ENCODE measurements around the gene SLC6A3.

The SLC6A3 gene

GRCh38 chr5:1352231-1353219 lies 92.7 kb downstream of the SLC6A3 start:
- Histone ChIP-seq H3K9ac (ENCODE audit: low read depth in 1 of 2, low read length in 2 of 2) (no peak overlapping the region), H3K4me3 (ENCODE audit: low read depth in 1 of 2, low read length in 2 of 2) (no peak overlapping the region), H3K27ac (ENCODE audit: low read depth, low read length) (no peak overlapping the region), H3K4me1 (ENCODE audit: control insufficient read depth in 1 of 2, insufficient read depth in 2 of 2, low read length in 2 of 2) (peaks cover 4% of the 10 kb centered on the region in 2 donors), H3K9me3 (ENCODE audit: control insufficient read depth in 1 of 2, low read length in 2 of 2) (no peaks in the 10 kb centered on the region), H3K27me3 (ENCODE audit: control insufficient read depth in 1 of 2, insufficient read depth in 2 of 2, low read length in 2 of 2) (peaks cover 0 to 7% of the 10 kb centered on the region in 2 donors), H3K36me3 (ENCODE audit: control insufficient read depth in 1 of 2, insufficient read depth in 2 of 2, low read length in 2 of 2) (no peaks in the 10 kb centered on the region)

DNA sequence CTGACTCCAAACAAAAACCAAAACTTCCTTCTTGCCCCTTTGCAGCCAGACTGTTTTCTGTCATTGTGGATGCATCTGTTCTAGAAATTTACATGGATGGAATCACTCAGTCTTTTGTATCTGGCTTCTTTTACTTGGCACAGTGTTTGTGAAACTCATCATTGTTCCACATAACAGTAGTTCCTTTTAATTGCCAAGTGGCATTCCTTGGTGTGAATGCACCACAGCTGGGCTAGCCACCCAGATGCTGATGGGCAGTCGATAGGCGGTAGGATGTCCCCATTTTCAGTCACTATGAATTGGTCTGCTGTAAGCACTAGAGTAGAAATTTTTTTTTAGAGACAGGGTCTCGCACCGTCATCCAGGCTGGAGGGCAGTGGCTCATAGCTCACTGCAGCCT lies 94.1 kb downstream of the SLC6A3 start:
- Histone ChIP-seq H3K9me3 (ENCODE audit: control insufficient read depth in 1 of 2, low read length in 2 of 2) (no peaks in the 10 kb centered on the region), H3K4me3 (ENCODE audit: low read depth in 1 of 2, low read length in 2 of 2) (no peak overlapping the region), H3K9ac (ENCODE audit: low read depth in 1 of 2, low read length in 2 of 2) (no peak overlapping the region), H3K27ac (ENCODE audit: low read depth, low read length) (no peak overlapping the region), H3K27me3 (ENCODE audit: control insufficient read depth in 1 of 2, insufficient read depth in 2 of 2, low read length in 2 of 2) (peaks cover 0 to 6% of the 10 kb centered on the region in 2 donors), H3K4me1 (ENCODE audit: control insufficient read depth in 1 of 2, insufficient read depth in 2 of 2, low read length in 2 of 2) (peaks cover 2 to 6% of the 10 kb centered on the region in 2 donors), H3K36me3 (ENCODE audit: control insufficient read depth in 1 of 2, insufficient read depth in 2 of 2, low read length in 2 of 2) (no peaks in the 10 kb centered on the region)

- Histone ChIP-seq H3K27me3 (ENCODE audit: control insufficient read depth in 1 of 2, insufficient read depth in 2 of 2, low read length in 2 of 2) (peaks cover 0 to 4% of the 10 kb centered on the region in 2 donors), H3K9ac (ENCODE audit: low read depth in 1 of 2, low read length in 2 of 2) (no peak overlapping the region), H3K36me3 (ENCODE audit: control insufficient read depth in 1 of 2, insufficient read depth in 2 of 2, low read length in 2 of 2) (no peaks in the 10 kb centered on the region), H3K27ac (ENCODE audit: low read depth, low read length) (no peak overlapping the region), H3K4me1 (ENCODE audit: control insufficient read depth in 1 of 2, insufficient read depth in 2 of 2, low read length in 2 of 2) (peaks cover 13 to 15% of the 10 kb centered on the region in 2 donors), H3K9me3 (ENCODE audit: control insufficient read depth in 1 of 2, low read length in 2 of 2) (no peaks in the 10 kb centered on the region), H3K4me3 (ENCODE audit: low read depth in 1 of 2, low read length in 2 of 2) (no peak overlapping the region)
Observed at GRCh38 chr5:1349246-1349645, 96.0 kb downstream of the SLC6A3 start.

DNA sequence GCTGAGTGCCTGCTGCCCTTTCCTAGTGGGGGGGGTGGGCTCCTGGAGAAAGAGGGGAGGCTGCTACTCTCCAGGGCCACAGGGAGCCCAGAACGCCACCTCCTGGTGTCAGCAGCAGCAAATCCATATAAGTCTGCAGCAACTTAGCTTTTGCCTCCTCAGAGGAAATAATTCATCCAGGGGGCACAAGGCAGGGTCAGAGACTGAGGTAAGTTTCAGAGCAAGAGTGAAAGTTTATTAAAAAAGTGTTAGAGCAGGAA lies 96.3 kb downstream of the SLC6A3 start:
- no peak overlapping the region for H3K27ac ChIP-seq (ENCODE audit: low read depth, low read length)
- no peak overlapping the region for H3K4me3 ChIP-seq (ENCODE audit: low read depth in 1 of 2, low read length in 2 of 2)
- no peaks in the 10 kb centered on the region for H3K36me3 ChIP-seq (ENCODE audit: control insufficient read depth in 1 of 2, insufficient read depth in 2 of 2, low read length in 2 of 2)
- no peak overlapping the region for H3K9ac ChIP-seq (ENCODE audit: low read depth in 1 of 2, low read length in 2 of 2)
- H3K27me3 ChIP-seq (ENCODE audit: control insufficient read depth in 1 of 2, insufficient read depth in 2 of 2, low read length in 2 of 2) = peaks cover 0 to 4% of the 10 kb centered on the region in 2 donors
- no peaks in the 10 kb centered on the region for H3K9me3 ChIP-seq (ENCODE audit: control insufficient read depth in 1 of 2, low read length in 2 of 2)
- H3K4me1 ChIP-seq (ENCODE audit: control insufficient read depth in 1 of 2, insufficient read depth in 2 of 2, low read length in 2 of 2) = peaks cover 16 to 18% of the 10 kb centered on the region in 2 donors

GRCh38 chr5:1347571-1347970 lies 97.7 kb downstream of the SLC6A3 start:
- Histone ChIP-seq H3K4me3 (ENCODE audit: low read depth in 1 of 2, low read length in 2 of 2) (no peak overlapping the region), H3K4me1 (ENCODE audit: control insufficient read depth in 1 of 2, insufficient read depth in 2 of 2, low read length in 2 of 2) (peaks cover 28% of the 10 kb centered on the region in 2 donors), H3K27ac (ENCODE audit: low read depth, low read length) (no peak overlapping the region), H3K36me3 (ENCODE audit: control insufficient read depth in 1 of 2, insufficient read depth in 2 of 2, low read length in 2 of 2) (peaks cover 0 to 9% of the 10 kb centered on the region in 2 donors), H3K9ac (ENCODE audit: low read depth in 1 of 2, low read length in 2 of 2) (no peak overlapping the region), H3K9me3 (ENCODE audit: control insufficient read depth in 1 of 2, low read length in 2 of 2) (no peaks in the 10 kb centered on the region), H3K27me3 (ENCODE audit: control insufficient read depth in 1 of 2, insufficient read depth in 2 of 2, low read length in 2 of 2) (no peaks in the 10 kb centered on the region)

- H3K27ac ChIP-seq (ENCODE audit: low read depth, low read length) = no peak overlapping the region
- H3K9me3 ChIP-seq (ENCODE audit: control insufficient read depth in 1 of 2, low read length in 2 of 2) = no peaks in the 10 kb centered on the region
- peaks cover 7 to 16% of the 10 kb centered on the region in 2 donors for H3K36me3 ChIP-seq (ENCODE audit: control insufficient read depth in 1 of 2, insufficient read depth in 2 of 2, low read length in 2 of 2)
- H3K4me3 ChIP-seq (ENCODE audit: low read depth in 1 of 2, low read length in 2 of 2) = no peak overlapping the region
- peaks cover 28 to 33% of the 10 kb centered on the region in 2 donors for H3K4me1 ChIP-seq (ENCODE audit: control insufficient read depth in 1 of 2, insufficient read depth in 2 of 2, low read length in 2 of 2)
- H3K27me3 ChIP-seq (ENCODE audit: control insufficient read depth in 1 of 2, insufficient read depth in 2 of 2, low read length in 2 of 2) = no peaks in the 10 kb centered on the region
- no peak overlapping the region for H3K9ac ChIP-seq (ENCODE audit: low read depth in 1 of 2, low read length in 2 of 2)
Observed at GRCh38 chr5:1346627-1347440, 98.4 kb downstream of the SLC6A3 start.

GRCh38 chr5:1345876-1346626 lies 99.2 kb downstream of the SLC6A3 start:
- H3K27me3 ChIP-seq (ENCODE audit: control insufficient read depth in 1 of 2, insufficient read depth in 2 of 2, low read length in 2 of 2) = no peaks in the 10 kb centered on the region
- H3K36me3 ChIP-seq (ENCODE audit: control insufficient read depth in 1 of 2, insufficient read depth in 2 of 2, low read length in 2 of 2) = peaks cover 15 to 24% of the 10 kb centered on the region in 2 donors
- peak overlapping the region; percentile 91 to 93 for H3K4me3 ChIP-seq (ENCODE audit: low read depth in 1 of 2, low read length in 2 of 2)
- no peaks in the 10 kb centered on the region for H3K9me3 ChIP-seq (ENCODE audit: control insufficient read depth in 1 of 2, low read length in 2 of 2)
- no peak overlapping the region for H3K27ac ChIP-seq (ENCODE audit: low read depth, low read length)
- peak overlapping the region; percentile 77 to 95 for H3K9ac ChIP-seq (ENCODE audit: low read depth in 1 of 2, low read length in 2 of 2)
- H3K4me1 ChIP-seq (ENCODE audit: control insufficient read depth in 1 of 2, insufficient read depth in 2 of 2, low read length in 2 of 2) = peaks cover 28 to 33% of the 10 kb centered on the region in 2 donors

DNA sequence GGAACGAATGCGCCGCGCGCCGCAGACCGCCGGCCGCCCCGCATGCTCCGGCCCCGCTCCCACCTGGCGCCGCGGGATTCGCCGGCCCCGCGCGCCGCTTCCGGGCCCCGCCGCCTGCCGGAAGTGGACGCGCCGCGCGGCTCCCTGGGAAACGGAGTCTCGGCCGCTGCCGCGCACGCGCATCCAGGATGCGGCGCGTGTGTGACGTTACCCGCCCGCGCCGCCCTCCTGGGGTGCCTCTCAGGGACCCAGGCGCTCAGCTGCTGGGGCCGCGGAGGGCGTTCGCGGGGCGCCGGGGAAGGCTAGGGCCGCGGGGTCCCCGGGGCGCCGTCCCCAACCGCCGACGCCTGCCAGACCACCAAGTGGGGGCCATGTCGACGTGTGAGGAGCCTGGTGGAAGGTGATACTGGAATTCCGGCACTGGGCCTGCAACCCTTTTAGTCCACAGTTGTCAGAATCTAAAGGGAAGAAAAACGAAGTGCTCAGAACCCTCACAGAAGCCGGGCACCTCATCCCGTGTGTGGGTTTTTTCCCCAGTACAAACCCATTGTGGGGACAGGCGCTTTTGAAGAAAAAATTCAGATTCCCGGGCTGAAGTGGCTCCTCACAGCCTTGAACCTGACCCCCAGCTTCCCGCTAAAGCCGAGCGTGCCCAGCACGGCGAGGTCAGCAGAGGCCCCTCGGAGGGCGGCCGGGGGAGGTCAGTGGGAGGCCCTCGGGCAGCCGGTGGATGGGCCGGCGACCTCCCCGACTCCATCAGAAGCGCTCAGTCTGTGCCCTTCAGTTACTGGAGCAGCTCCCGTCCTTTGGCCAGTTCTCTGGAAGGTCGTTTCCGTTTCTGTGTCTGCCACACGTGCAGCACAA lies 100.0 kb downstream of the SLC6A3 start, which contains the start of gene CLPTM1L:
TSS of gene CLPTM1L (minus strand) at position 125 of the 864 bp plus-strand sequence. CDS start 258 bp downstream, outside the sequence.
- Histone ChIP-seq H3K9ac (ENCODE audit: low read depth in 1 of 2, low read length in 2 of 2) (peak within 1 kb of the TSS; percentile 81 to 95), H3K9me3 (ENCODE audit: control insufficient read depth in 1 of 2, low read length in 2 of 2) (no peaks in the 10 kb centered on the region), H3K36me3 (ENCODE audit: control insufficient read depth in 1 of 2, insufficient read depth in 2 of 2, low read length in 2 of 2) (peaks cover 21 to 33% of the 10 kb centered on the region in 2 donors), H3K27ac (ENCODE audit: low read depth, low read length) (peak within 1 kb of the TSS; percentile 82), H3K4me3 (ENCODE audit: low read depth in 1 of 2, low read length in 2 of 2) (peak within 1 kb of the TSS; percentile 91 to 93), H3K27me3 (ENCODE audit: control insufficient read depth in 1 of 2, insufficient read depth in 2 of 2, low read length in 2 of 2) (no peaks in the 10 kb centered on the region), H3K4me1 (ENCODE audit: control insufficient read depth in 1 of 2, insufficient read depth in 2 of 2, low read length in 2 of 2) (peaks cover 28 to 33% of the 10 kb centered on the region in 2 donors)
